ENCODE results near the gene DNAJC15. TPM values are rescaled to one million over a fixed set of nuclear protein-coding genes. Genes with fewer than 3 reads are reported as not detected.

The DNAJC15 gene
- total RNA-seq, 2 donors from 2014 or later: 29.7 to 46.9 TPM

DNA sequence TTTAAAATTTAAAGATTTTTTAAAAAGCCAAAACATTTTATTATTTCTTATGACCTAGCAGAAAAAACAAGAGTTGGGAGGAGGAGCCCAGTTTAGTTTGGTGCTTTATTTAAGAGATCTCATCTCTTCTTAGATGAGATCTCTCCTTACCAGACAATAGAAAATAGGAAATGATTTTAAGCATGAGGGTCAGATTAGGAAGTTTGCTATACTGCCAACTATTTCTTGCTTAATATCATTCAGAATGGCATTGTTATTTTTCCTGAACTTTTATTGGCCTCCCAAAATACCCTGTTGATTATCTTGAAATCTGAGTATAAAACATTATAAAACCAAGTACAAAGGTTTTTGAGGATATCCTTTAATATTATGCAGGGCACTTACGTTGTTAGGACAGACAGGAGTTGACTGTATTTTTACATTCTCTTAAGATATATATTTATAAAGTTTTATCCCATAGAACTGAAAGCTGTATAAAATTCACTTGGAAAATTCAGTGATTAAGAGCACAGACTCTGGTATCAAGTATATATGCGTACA is 56.1 kb downstream of the DNAJC15 start:
- no peak overlapping the region for H3K27ac Mint-ChIP-seq
- DNase-seq: no peak
- no peaks in the 10 kb centered on the region for H3K27me3 Mint-ChIP-seq (ENCODE audit: insufficient read depth)
- Histone ChIP-seq H3K9ac (ENCODE audit: extremely low read depth, low read length, poor library complexity, severe bottlenecking) (no peak overlapping the region), H3K27me3 (ENCODE audit: control insufficient read depth, insufficient read depth, low read length, poor library complexity, severe bottlenecking) (no peaks in the 10 kb centered on the region), H3K9me3 (ENCODE audit: control insufficient read depth, low read length) (peaks cover 29% of the 10 kb centered on the region), H3K27ac (ENCODE audit: low read depth, low read length) (no peak overlapping the region), H3K4me1 (ENCODE audit: control insufficient read depth, insufficient read depth, low read length) (peaks cover 3% of the 10 kb centered on the region), H3K4me3 (ENCODE audit: low read length) (no peak overlapping the region), H3K36me3 (ENCODE audit: control insufficient read depth, insufficient read depth, low read length) (peaks cover 93% of the 10 kb centered on the region)
- no peak overlapping the region for H3K4me3 Mint-ChIP-seq
- peaks cover 40% of the 10 kb centered on the region for H3K36me3 Mint-ChIP-seq (ENCODE audit: low read depth)
- WGBS, 2 experiments (ENCODE audit: insufficient coverage in 1 of 2, insufficient read length in 1 of 2): 100% methylated on average over 1 of the region's 2 CpGs; no CpG with 5 or more reads in 1 of the 2 experiments
- TF ChIP-seq, protein P1, sequence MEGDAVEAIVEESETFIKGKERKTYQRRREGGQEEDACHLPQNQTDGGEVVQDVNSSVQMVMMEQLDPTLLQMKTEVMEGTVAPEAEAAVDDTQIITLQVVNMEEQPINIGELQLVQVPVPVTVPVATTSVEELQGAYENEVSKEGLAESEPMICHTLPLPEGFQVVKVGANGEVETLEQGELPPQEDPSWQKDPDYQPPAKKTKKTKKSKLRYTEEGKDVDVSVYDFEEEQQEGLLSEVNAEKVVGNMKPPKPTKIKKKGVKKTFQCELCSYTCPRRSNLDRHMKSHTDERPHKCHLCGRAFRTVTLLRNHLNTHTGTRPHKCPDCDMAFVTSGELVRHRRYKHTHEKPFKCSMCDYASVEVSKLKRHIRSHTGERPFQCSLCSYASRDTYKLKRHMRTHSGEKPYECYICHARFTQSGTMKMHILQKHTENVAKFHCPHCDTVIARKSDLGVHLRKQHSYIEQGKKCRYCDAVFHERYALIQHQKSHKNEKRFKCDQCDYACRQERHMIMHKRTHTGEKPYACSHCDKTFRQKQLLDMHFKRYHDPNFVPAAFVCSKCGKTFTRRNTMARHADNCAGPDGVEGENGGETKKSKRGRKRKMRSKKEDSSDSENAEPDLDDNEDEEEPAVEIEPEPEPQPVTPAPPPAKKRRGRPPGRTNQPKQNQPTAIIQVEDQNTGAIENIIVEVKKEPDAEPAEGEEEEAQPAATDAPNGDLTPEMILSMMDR (conservative IDR thresholded peaks at IDR 0.05): no peak
- peaks cover 6% of the 10 kb centered on the region for H3K9me3 Mint-ChIP-seq
- H3K4me1 Mint-ChIP-seq: peaks cover 30% of the 10 kb centered on the region

- peaks cover 93% of the 10 kb centered on the region for H3K36me3 ChIP-seq (ENCODE audit: control insufficient read depth, insufficient read depth, low read length)
- H3K27me3 Mint-ChIP-seq (ENCODE audit: insufficient read depth): no peaks in the 10 kb centered on the region
- no peak overlapping the region for H3K27ac Mint-ChIP-seq
- TF ChIP-seq, protein P1 (conservative IDR thresholded peaks at IDR 0.05): no peak
- no peak overlapping the region for H3K9ac ChIP-seq (ENCODE audit: extremely low read depth, low read length, poor library complexity, severe bottlenecking)
- 92 to 96% methylated on average over 2 to 3 of the region's 3 CpGs for WGBS, 2 experiments (ENCODE audit: insufficient coverage in 1 of 2, insufficient read length in 1 of 2)
- peaks cover 29% of the 10 kb centered on the region for H3K9me3 ChIP-seq (ENCODE audit: control insufficient read depth, low read length)
- H3K27me3 ChIP-seq (ENCODE audit: control insufficient read depth, insufficient read depth, low read length, poor library complexity, severe bottlenecking): no peaks in the 10 kb centered on the region
- peaks cover 41% of the 10 kb centered on the region for H3K36me3 Mint-ChIP-seq (ENCODE audit: low read depth)
- no peak overlapping the region for H3K4me3 ChIP-seq (ENCODE audit: low read length)
- no peak for DNase-seq
- peaks cover 6% of the 10 kb centered on the region for H3K9me3 Mint-ChIP-seq
- H3K4me1 Mint-ChIP-seq: peaks cover 26% of the 10 kb centered on the region
- H3K27ac ChIP-seq (ENCODE audit: low read depth, low read length): no peak overlapping the region
- H3K4me3 Mint-ChIP-seq: no peak overlapping the region
- H3K4me1 ChIP-seq (ENCODE audit: control insufficient read depth, insufficient read depth, low read length): peaks cover 3% of the 10 kb centered on the region
These were observed 56.8 kb downstream of the DNAJC15 start for GRCh38 chr13:43080199-43080598.

GRCh38 chr13:43081866-43082265 is 58.5 kb downstream of the DNAJC15 start:
- peaks cover 40% of the 10 kb centered on the region for H3K9me3 ChIP-seq (ENCODE audit: control insufficient read depth, low read length)
- no peak for DNase-seq
- H3K4me1 Mint-ChIP-seq: peaks cover 31% of the 10 kb centered on the region
- H3K36me3 ChIP-seq (ENCODE audit: control insufficient read depth, insufficient read depth, low read length): peaks cover 93% of the 10 kb centered on the region
- H3K36me3 Mint-ChIP-seq (ENCODE audit: low read depth): peaks cover 52% of the 10 kb centered on the region
- H3K4me3 Mint-ChIP-seq: no peak overlapping the region
- H3K27me3 ChIP-seq (ENCODE audit: control insufficient read depth, insufficient read depth, low read length, poor library complexity, severe bottlenecking): no peaks in the 10 kb centered on the region
- no peaks in the 10 kb centered on the region for H3K27me3 Mint-ChIP-seq (ENCODE audit: insufficient read depth)
- no peak overlapping the region for H3K27ac ChIP-seq (ENCODE audit: low read depth, low read length)
- H3K4me1 ChIP-seq (ENCODE audit: control insufficient read depth, insufficient read depth, low read length): peaks cover 8% of the 10 kb centered on the region
- no peak overlapping the region for H3K4me3 ChIP-seq (ENCODE audit: low read length)
- TF ChIP-seq, protein P1 (conservative IDR thresholded peaks at IDR 0.05): no peak
- H3K9me3 Mint-ChIP-seq: peaks cover 6% of the 10 kb centered on the region
- no peak overlapping the region for H3K27ac Mint-ChIP-seq
- H3K9ac ChIP-seq (ENCODE audit: extremely low read depth, low read length, poor library complexity, severe bottlenecking): no peak overlapping the region
- whole genome bisulfite sequencing, 2 experiments (ENCODE audit: insufficient coverage in 1 of 2, insufficient read length in 1 of 2): 100% methylated on average over 2 of the region's 2 CpGs; no CpG with 5 or more reads in 1 of the 2 experiments

All from endodermal cell (in vitro differentiated cells).